HG02798 (cell line): ENCODE data around the gene CYTL1.
"Not testable (repeated sequence)": the region's sequence is repeated elsewhere in the genome, so short reads cannot be mapped to it uniquely, and the experiment has no call there.

Experiments
- ATAC-seq: cut with Tn5 transposase; IDR thresholded peaks from one replicate; pipeline ENCODE4 v1.9.1; 2021; ENCODE audit warnings: mild to moderate bottlenecking; ENCODE audit not compliant: unreplicated experiment, poor library complexity

The CYTL1 gene

GRCh38 chr4:5036239-5036638, 17.0 kb upstream of the CYTL1 start:
- ATAC-seq, result no peak

DNA sequence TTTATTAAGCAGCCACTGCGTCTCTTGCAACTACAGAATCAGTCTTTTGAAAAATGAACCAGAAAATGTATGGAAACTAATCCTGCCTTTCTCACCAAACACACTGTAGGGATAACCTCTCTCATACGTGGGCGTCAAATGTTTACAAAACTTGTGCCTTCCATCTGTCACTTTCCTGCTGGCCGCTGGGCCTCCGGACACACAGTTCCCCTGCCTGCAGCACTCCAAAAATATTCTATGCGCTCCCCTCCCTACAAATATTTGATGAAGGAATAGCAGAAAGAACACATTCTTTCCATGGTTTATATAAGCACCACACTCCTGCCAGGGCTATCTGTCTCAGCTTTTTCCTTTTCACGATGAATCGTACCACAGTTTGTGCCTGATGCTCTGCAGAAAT, 14.9 kb upstream of the CYTL1 start:
- no peak for ATAC-seq

DNA sequence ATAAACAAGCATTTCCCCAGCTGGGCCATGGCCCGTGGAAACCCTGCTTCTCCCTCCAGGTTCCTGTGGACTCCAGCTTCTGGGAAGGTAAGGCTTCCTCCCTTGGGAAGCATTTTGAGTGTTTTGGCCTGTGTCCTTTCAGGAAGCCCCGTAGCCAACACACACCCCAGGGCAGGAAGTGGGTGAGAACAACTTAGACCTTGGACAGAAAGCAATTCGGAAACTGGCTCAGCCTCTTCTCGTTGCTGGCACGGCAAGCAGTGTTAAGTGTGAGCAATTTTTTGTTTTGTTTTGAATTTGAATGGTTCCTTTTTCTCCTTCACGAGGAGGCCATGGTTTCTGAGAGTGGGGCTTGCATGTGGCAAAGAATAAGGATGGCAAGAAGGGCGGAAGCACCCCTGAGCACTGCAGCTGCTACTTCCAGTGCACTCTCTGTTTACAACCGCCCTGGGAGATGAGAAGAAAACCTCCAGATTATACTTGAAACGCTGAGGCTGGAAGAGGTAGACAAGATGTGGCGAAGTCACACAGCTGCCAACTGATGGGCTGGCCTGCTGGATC, 14.1 kb upstream of the CYTL1 start:
- ATAC-seq, result peak; percentile 35

- ATAC-seq, result no peak
These were observed 13.6 kb upstream of the CYTL1 start for GRCh38 chr4:5032813-5033212.

DNA sequence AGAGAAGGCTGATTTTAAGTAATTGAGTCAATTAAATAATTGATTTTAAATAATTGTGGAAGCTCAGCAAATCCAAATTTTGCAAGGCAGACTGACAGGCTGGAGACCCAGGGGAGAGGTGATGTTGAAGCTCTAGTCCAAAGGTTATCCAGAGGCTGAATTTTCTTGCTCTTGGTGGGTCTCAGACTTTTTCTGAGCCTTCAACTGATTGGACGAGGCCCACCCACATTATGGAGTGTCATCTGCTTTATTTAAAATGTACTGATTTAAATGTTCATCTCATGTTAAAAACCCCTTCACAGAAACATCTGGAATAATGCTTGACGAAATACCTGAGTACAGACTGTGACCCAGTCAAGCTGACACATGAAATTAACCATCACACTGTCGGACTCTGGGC, 11.7 kb upstream of the CYTL1 start:
- no peak for ATAC-seq

- ATAC-seq, result no peak
These were observed 11.0 kb upstream of the CYTL1 start for GRCh38 chr4:5030221-5030620.

GRCh38 chr4:5029447-5029846, 10.2 kb upstream of the CYTL1 start:
- ATAC-seq, result no peak

DNA sequence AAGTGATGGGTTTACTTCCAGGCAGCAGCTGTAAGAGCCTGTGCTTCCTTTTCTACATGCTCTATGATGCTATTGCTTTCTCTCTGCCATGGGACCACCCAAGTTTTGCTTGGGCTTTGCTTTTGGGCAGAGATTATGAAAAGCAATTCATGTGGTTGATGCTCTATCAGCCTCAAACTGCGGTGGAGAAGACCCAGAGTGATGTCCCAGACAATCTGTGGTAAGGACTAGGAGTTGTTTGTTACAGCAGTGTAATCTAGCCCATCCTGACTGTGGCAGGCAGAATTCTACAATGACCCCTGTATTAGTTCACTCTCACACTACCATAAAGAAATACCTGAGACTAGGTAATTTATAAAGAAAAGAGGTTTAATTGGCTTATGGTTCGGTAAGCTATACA, 9.2 kb upstream of the CYTL1 start:
- no peak for ATAC-seq

GRCh38 chr4:5027346-5027745, 8.1 kb upstream of the CYTL1 start:
- no peak for ATAC-seq

DNA sequence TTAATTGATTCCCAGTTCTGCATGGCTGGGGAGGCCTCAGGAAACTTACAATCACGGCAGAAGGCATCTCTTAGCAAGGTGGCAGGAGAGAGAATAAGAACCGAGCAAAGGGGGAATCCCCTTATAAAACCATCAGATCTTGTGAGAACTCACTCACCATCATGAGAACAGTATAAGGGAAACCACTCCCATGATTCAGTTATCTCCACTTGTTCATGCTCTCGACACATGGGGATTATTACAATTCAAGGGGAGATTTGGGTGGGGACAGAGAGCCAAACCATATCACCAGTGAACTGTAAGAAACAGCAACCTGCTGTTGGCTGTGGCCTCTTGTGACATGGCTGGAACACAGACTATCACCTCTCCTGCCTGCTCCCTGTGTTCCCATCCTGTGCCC, 7.1 kb upstream of the CYTL1 start:
- ATAC-seq, result no peak

- ATAC-seq, result no peak
These were observed 5.4 kb upstream of the CYTL1 start for GRCh38 chr4:5024673-5025072.

DNA sequence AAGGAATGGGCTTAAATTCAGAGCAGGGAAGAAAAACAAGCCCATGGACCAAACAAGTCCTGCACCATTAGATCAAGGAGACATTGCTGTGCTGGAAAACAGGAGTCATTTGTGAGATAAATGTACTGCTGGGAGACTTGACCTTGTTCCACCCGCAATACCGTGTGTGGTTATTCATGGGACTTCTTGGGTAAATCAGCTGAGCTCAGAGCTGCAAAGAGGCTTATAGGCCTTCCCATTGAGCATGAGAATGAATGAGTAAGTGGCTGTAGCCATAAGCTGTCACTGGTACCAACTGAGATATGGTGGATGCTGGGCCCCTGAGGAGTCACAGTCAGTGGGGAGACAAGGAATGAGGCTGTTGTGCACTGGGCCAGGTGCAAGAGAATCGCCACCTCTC, 2.3 kb upstream of the CYTL1 start:
- ATAC-seq, result no peak

- no peak for ATAC-seq
These were observed 1.1 kb upstream of the CYTL1 start for GRCh38 chr4:5020341-5020740.

DNA sequence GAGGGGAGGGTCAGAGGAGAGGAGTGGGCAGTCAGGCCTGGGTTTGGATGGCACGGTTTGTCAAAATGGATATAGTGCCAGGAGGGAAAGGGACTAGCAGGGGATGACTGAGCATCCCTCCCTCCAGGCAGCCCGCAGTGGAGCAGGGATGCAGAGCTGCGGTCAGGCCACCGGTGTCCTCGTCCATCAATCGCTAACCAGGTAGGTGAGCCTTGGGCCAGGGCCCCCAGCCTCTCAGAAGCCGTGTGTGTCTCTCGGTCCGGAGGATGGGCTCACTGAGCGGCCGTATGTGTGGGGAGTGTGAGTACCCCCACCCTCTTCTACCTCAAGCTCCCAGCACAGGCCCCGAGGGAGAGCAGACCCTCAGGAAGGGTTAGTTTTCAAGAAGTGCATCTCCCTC, 538 bp upstream of the CYTL1 start:
- no peak for ATAC-seq

- no peak for ATAC-seq
These were observed 655 bp downstream of the CYTL1 start for GRCh38 chr4:5018603-5019002.

DNA sequence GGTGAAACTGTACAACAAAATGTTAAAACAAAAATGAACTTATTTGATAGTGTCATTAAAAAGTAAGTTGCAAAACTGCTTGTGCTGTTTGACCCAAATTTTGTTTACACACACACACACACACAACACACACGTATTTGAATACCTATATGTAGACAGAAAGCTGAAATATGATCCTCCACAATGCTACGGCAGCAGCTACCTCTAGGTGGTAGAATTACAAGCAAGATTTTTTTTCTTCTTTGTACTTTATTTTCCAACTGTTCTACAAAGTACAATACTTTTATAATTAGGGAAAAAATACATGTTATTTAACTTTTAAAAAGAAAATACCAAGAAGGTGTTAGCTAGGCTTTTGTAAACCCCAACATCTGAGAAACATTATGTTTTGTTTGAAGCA, 1.2 kb downstream of the CYTL1 start:
- no peak for ATAC-seq

- ATAC-seq, result no peak
These were observed 5.1 kb downstream of the CYTL1 start for GRCh38 chr4:5014007-5014682.

DNA sequence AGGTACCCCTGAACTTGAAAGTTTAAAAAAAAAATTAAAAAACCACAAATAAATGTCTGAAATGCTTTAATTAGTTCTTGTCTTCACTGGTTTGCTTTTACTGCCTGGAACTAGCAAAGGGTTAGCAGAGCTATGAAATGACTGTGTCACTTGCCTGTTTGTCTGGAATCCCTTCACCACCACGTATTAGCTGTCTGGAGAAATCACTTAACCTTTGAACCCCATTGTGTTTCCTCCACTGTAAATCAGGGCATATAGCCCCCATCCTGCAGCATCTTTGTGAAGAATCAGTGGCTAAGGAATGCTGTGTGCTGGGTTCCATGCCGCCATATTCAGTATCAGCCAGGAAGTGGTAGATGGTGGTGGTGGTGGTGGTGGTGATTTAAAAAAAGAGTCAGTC, 6.3 kb downstream of the CYTL1 start:
- ATAC-seq, result no peak

DNA sequence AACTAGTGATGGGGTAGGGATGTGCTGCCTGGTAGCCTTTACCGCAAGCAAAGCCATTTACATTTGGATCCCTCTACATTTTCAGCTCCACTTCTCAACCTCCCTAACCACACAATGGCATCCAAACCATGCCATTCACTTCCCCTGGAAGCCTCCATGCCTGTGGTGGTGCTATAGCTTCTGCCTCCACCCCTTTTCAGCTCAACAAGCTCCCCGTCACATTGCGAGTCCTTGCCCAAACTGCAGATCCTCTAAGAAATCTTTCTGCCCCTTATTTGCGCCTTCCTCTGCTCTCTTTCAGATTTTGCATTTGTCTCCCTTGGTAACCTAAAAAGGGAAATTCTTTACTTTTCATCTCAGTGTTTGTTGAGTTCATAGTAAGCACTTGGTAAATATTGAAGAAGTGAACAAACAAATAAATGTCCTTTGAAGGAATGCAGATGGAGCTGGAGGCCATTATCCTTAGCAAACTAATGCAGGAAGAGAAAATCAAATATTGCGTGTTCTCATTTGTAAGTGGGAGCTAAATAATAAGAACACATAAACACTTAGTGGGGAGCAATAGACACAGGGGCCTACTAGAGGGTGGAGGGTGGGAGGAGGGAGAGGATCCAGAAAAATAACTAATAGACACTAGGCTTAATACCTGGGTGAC, 6.9 kb downstream of the CYTL1 start:
- ATAC-seq, result no peak

- ATAC-seq, result no peak
These were observed 8.3 kb downstream of the CYTL1 start for GRCh38 chr4:5010984-5011383.

- ATAC-seq, result no peak
These were observed 9.5 kb downstream of the CYTL1 start for GRCh38 chr4:5009796-5010195.

GRCh38 chr4:5006932-5007331, 12.3 kb downstream of the CYTL1 start:
- ATAC-seq, result not testable (repeated sequence)
